NCI-H1417 (cell line): ENCODE measurements around the gene CSTF1.
"Not testable (repeated sequence)": the region's sequence is repeated elsewhere in the genome, so short reads cannot be mapped to it uniquely, and the experiment has no call there.

Experiments used
- DNase-seq, 3 experiments: peaks; one replicate each; lab custom pipeline; 2025; lab: John Stamatoyannopoulos, UW

The CSTF1 gene

GRCh38 chr20:56369179-56369578, 23.3 kb upstream of the CSTF1 start:
- DNase-seq = no peak

GRCh38 chr20:56371977-56372376, 20.5 kb upstream of the CSTF1 start:
- no peak for DNase-seq

GRCh38 chr20:56372850-56373249, 19.6 kb upstream of the CSTF1 start:
- DNase-seq = no peak

DNA sequence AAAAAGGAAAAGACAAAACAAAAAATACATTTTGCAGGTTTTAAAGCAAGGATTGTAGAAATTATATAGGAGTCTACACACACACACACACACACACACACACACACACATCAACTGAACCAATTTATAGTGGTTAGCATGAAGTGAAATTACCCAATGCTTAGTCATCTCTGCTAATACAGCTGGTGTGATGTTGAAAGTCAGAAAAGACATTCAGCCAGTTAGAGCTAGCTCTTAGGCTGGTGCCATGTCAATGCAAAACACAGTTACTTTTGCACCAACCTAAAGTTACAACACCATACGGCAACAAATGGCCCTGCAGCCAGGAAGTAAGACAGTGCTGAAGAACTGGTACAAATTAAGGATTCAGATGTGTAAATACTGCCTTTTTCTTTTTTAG, 18.5 kb upstream of the CSTF1 start:
- no peak for DNase-seq

GRCh38 chr20:56376331-56376730, 16.1 kb upstream of the CSTF1 start:
- no peak for DNase-seq

DNA sequence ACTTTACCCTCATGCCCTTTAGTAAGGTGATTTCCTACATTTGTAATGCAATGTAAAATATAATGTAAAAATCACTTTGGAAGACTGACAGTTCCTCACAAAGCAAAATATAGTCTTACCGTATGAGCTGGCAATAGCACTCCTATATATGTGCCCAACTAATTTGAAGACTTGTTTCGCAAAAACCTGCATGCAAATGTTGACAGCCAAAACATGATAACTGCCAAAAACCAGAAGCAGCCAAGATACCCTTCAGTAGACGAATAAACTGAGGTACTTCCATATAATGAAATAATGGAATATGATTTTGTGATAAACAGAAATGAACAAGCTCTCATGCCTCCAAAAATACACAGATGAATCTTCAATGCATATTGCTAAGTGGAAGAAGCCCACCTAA, 14.1 kb upstream of the CSTF1 start:
- no peak for DNase-seq

DNA sequence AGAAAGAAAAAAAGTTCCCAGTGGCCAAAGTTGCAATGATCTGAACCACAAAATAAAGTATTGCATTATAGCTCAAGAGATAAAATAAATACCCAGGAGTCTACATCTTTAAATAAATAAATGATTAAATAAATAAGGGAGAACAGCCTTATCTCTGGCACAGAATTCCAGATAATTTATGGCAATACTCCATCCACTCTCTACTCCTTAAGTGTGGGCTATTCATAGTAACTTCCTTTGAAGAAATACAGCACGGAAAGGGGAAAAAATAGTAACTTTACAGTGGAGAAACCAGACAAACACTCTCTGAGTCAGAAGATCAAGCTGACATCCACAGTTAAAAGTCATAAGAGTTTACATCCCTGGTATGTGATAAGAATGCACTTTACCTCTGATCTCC, 12.1 kb upstream of the CSTF1 start:
- DNase-seq = no peak

- DNase-seq = no peak
These were observed 10.9 kb upstream of the CSTF1 start for GRCh38 chr20:56381501-56381900.

- no peak for DNase-seq
These were observed 9.7 kb upstream of the CSTF1 start for GRCh38 chr20:56382696-56383095.

DNA sequence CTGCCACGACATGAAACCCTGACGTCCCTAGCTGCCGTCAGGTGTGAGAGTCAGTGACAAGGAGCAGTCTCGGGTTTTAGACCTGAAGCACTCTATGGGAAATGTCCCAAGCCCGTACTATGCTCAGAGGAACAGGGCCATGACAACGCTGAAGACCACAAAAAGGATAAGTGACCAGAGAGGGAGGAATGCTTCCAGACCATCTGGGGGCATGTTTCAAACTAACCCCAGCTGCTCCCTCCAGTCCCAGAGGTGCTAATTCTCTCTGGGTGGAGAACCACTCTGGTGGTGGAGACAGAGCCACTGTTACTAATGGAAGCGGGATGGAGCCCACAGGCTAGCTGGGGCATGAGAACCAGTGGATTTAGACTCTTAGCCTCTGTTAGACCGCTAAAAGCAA, 9.1 kb upstream of the CSTF1 start:
- DNase-seq = no peak

- peak in 1 of 3 experiments; percentile 11 for DNase-seq
These were observed 7.3 kb upstream of the CSTF1 start for GRCh38 chr20:56385130-56385529.

DNA sequence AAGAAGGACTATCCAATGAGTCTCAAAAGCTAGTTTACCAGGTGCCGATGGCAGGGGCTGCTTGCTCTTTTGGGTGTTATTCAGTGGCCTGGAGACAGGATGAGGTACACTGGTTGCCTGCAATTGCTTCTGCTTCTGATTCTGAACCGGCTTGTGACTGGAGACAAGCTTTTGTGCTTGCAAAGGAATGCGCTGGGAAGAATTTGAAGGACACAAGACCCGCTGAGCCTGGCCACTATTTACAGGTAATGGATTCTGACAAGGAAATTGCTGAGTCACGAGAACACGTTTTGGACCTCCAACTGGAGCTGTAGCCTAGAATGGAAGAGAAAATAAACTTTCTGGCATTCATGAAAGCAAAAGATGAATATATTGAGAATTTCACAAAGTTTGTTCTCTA, 6.2 kb upstream of the CSTF1 start:
- no peak for DNase-seq

- no peak for DNase-seq
These were observed 3.6 kb upstream of the CSTF1 start for GRCh38 chr20:56388882-56389281.

- no peak for DNase-seq
These were observed 2.6 kb upstream of the CSTF1 start for GRCh38 chr20:56389807-56390206.

DNA sequence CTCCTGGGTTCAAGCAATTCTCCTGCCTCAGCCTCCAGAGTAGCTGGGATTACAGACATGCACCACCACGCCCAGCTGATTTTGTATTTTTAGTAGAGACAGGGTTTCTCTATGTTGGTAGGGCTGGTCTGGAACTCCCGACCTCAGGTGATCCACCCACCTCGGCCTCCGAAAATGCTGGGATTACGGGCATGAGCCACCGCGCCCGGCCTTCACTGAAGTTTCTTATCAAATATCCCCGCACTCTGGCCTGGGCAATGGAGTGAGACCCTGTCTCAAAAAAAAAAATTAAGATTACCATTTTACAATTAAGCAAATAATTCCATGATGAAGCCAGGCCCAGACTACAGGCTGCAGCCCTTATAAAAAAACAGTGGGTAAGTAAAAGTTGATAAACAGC, 2.0 kb upstream of the CSTF1 start:
- DNase-seq = not testable (repeated sequence)

DNA sequence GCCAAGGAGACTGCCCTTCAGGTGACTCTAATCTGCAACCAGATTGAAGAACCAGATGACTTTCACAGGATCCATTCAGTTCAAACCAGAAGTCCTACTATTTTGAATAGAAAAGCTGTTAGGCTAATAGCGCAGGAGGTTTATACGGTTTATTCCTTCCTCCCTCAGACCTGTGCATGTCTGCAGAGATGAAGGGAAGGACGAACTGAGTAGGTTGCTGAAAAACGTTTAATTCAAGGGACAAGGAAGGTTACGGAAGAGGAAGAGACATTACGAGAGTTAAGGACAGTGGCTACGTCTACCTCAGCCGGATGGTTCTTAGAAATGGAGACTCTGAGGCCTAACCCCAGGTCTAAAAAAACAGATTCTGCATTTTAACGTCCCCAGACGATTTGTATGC, 1.4 kb upstream of the CSTF1 start:
- DNase-seq = peak in 1 of 3 experiments; percentile 32

- peak in 1 of 3 experiments; percentile 41 for DNase-seq
These were observed 781 bp upstream of the CSTF1 start for GRCh38 chr20:56391596-56392131.

- DNase-seq = peak in 1 of 3 experiments; percentile 53
These were observed 537 bp downstream of the CSTF1 start for GRCh38 chr20:56392881-56393482.

DNA sequence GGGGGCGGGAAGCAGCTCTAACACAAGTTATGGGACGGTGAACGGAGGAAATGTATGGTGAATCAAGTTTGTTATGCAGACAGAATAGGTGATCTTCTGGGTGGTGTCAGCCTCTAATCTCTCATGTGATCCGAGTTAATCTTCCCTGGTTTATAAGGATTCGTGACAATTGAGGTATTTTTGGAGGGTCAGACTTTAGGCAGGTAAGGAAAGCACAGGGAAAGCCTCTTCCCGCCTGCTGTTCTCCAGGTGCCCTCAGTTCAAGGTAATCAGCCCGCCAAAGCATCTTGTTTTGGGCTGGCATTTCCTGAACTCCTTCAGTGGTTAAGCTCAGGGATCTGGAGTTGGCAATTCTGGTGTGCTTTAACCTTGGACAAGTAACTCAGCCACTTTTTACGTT, 1.2 kb downstream of the CSTF1 start:
- no peak for DNase-seq

GRCh38 chr20:56395166-56395565, 2.7 kb downstream of the CSTF1 start:
- DNase-seq = no peak

DNA sequence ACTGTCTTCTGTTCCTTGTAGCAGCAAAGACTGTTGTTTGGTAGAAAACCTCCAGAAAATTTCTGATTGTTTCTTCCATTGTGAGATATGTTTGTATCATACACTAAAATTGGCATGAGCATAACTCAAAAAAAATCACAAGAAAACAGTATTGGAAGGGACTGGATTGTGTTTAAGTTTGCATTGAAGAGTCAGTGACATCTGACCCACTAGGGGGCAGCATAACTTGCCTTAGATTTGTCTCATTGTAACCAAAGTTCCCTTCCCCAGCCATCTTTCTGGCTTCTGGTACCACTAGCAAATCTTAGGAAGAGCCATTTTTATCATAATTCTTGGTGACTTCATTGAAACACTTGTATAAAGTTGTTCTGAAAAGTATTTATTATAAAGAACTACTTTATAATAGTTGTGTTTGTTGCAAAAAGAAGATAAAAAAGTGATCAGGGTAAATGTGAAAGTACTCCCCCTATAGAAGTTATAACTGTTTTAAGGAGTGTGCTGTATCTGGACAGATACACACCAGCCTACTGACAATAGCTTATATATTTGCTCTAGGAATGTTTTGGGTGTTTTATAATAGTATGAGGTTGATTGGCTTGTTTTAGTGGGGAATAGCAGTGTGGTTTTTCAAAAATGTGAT, 7.7 kb downstream of the CSTF1 start:
- DNase-seq = peak; percentile 29 to 73 (median 44)

DNA sequence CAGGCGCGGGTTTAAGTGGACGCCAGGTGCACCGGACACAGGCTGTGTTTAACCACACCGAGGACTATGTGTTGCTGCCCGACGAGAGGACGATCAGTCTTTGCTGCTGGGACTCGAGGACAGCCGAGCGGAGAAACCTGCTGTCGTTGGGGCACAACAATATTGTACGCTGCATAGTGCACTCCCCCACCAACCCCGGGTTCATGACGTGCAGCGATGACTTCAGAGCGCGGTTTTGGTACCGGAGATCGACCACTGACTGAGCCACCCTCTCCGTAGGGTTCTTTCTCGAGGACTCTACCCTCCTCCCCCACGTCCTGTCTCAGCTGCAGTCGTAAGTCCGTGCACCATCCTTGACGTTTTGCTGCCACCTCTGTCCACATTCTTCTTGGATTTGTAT, 11.0 kb downstream of the CSTF1 start:
- no peak for DNase-seq

DNA sequence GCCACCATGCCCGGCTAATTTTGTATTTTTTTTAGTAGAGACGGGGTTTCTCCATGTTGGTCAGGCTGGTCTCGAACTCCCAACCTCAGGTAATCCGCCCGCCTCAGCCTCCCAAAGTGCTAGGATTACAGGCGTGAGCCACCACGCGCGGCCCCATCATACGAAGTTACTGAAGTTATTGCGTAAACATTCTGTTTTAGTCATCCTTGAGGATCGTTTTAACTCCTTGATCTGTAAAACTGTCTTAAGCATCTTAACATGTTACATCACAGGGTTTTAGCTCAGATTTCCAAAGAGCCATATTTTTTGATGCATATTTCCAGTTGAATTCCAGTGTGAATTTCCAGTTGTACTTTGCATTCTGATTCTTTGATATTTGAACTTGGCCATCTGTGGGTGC, 12.9 kb downstream of the CSTF1 start:
- DNase-seq = not testable (repeated sequence)

- no peak for DNase-seq
These were observed 14.5 kb downstream of the CSTF1 start for GRCh38 chr20:56406910-56407309.
